ENCODE data around the gene MYH1.

MYH1 gene

GRCh38 chr17:10516065-10516464, 2.3 kb downstream of the MYH1 start:
- TF ChIP-seq TEAD4 (IDR thresholded peaks at IDR 0.05), result no peak
- no peak for TF ChIP-seq EGR1 (IDR thresholded peaks at IDR 0.05)
- no peak for TF ChIP-seq NFIC (IDR thresholded peaks at IDR 0.05)
- TF ChIP-seq, protein P1, sequence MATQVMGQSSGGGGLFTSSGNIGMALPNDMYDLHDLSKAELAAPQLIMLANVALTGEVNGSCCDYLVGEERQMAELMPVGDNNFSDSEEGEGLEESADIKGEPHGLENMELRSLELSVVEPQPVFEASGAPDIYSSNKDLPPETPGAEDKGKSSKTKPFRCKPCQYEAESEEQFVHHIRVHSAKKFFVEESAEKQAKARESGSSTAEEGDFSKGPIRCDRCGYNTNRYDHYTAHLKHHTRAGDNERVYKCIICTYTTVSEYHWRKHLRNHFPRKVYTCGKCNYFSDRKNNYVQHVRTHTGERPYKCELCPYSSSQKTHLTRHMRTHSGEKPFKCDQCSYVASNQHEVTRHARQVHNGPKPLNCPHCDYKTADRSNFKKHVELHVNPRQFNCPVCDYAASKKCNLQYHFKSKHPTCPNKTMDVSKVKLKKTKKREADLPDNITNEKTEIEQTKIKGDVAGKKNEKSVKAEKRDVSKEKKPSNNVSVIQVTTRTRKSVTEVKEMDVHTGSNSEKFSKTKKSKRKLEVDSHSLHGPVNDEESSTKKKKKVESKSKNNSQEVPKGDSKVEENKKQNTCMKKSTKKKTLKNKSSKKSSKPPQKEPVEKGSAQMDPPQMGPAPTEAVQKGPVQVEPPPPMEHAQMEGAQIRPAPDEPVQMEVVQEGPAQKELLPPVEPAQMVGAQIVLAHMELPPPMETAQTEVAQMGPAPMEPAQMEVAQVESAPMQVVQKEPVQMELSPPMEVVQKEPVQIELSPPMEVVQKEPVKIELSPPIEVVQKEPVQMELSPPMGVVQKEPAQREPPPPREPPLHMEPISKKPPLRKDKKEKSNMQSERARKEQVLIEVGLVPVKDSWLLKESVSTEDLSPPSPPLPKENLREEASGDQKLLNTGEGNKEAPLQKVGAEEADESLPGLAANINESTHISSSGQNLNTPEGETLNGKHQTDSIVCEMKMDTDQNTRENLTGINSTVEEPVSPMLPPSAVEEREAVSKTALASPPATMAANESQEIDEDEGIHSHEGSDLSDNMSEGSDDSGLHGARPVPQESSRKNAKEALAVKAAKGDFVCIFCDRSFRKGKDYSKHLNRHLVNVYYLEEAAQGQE (IDR thresholded peaks at IDR 0.05; ENCODE audit: low read depth), result no peak
- TF ChIP-seq CREB1 (IDR thresholded peaks at IDR 0.05; ENCODE audit: low read depth), result no peak
- TF ChIP-seq TCF12 (IDR thresholded peaks at IDR 0.05; ENCODE audit: low read depth), result no peak
- TF ChIP-seq, protein P2, sequence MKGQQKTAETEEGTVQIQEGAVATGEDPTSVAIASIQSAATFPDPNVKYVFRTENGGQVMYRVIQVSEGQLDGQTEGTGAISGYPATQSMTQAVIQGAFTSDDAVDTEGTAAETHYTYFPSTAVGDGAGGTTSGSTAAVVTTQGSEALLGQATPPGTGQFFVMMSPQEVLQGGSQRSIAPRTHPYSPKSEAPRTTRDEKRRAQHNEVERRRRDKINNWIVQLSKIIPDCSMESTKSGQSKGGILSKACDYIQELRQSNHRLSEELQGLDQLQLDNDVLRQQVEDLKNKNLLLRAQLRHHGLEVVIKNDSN (IDR thresholded peaks at IDR 0.05), result no peak
- no peak for TF ChIP-seq MAX (IDR thresholded peaks at IDR 0.05)

GRCh38 chr17:10513299-10514067, 4.9 kb downstream of the MYH1 start:
- TF ChIP-seq EP300 (IDR thresholded peaks at IDR 0.05; ENCODE audit: borderline replicate concordance) (no peak), EGR1 (IDR thresholded peaks at IDR 0.05) (no peak), ZBTB7A (IDR thresholded peaks at IDR 0.05; ENCODE audit: low read depth) (no peak), TEAD4 (IDR thresholded peaks at IDR 0.05) (no peak), TAF1 (IDR thresholded peaks at IDR 0.05; ENCODE audit: low read depth) (no peak)
- TF ChIP-seq, protein P2 (IDR thresholded peaks at IDR 0.05), result no peak

- TF ChIP-seq CEBPB (IDR thresholded peaks at IDR 0.05) (no peak), CREB1 (IDR thresholded peaks at IDR 0.05; ENCODE audit: low read depth) (no peak), TAF1 (IDR thresholded peaks at IDR 0.05; ENCODE audit: low read depth) (no peak), MAX (IDR thresholded peaks at IDR 0.05) (no peak), NFIC (IDR thresholded peaks at IDR 0.05) (no peak), EGR1 (IDR thresholded peaks at IDR 0.05) (no peak), TEAD4 (IDR thresholded peaks at IDR 0.05) (no peak), RAD21 (IDR thresholded peaks at IDR 0.05; ENCODE audit: low read depth) (no peak), EP300 (IDR thresholded peaks at IDR 0.05; ENCODE audit: borderline replicate concordance) (no peak), FOXM1 (IDR thresholded peaks at IDR 0.05; ENCODE audit: borderline replicate concordance, low read depth) (no peak), ZBTB7A (IDR thresholded peaks at IDR 0.05; ENCODE audit: low read depth) (no peak), TCF12 (IDR thresholded peaks at IDR 0.05; ENCODE audit: low read depth) (no peak), YY1 (IDR thresholded peaks at IDR 0.05; ENCODE audit: low read depth) (no peak)
- TF ChIP-seq, protein P1 (IDR thresholded peaks at IDR 0.05; ENCODE audit: low read depth), result no peak
- TF ChIP-seq, protein P2 (IDR thresholded peaks at IDR 0.05), result no peak
These were observed 5.5 kb downstream of the MYH1 start for GRCh38 chr17:10512856-10513255.

GRCh38 chr17:10499950-10500349, 18.4 kb downstream of the MYH1 start:
- TF ChIP-seq CREB1 (IDR thresholded peaks at IDR 0.05; ENCODE audit: low read depth) (no peak), EP300 (IDR thresholded peaks at IDR 0.05; ENCODE audit: borderline replicate concordance) (no peak), TAF1 (IDR thresholded peaks at IDR 0.05; ENCODE audit: low read depth) (no peak), CEBPB (IDR thresholded peaks at IDR 0.05) (no peak), TCF12 (IDR thresholded peaks at IDR 0.05; ENCODE audit: low read depth) (no peak), YY1 (IDR thresholded peaks at IDR 0.05; ENCODE audit: low read depth) (no peak), RAD21 (IDR thresholded peaks at IDR 0.05; ENCODE audit: low read depth) (no peak), NFIC (IDR thresholded peaks at IDR 0.05) (no peak), ZBTB7A (IDR thresholded peaks at IDR 0.05; ENCODE audit: low read depth) (no peak), MAX (IDR thresholded peaks at IDR 0.05) (no peak), EGR1 (IDR thresholded peaks at IDR 0.05) (no peak), FOXM1 (IDR thresholded peaks at IDR 0.05; ENCODE audit: borderline replicate concordance, low read depth) (no peak), TEAD4 (IDR thresholded peaks at IDR 0.05) (no peak)
- TF ChIP-seq, protein P2 (IDR thresholded peaks at IDR 0.05), result no peak
- TF ChIP-seq, protein P1 (IDR thresholded peaks at IDR 0.05; ENCODE audit: low read depth), result no peak
